HepG2 (cell line): Measurements from ENCODE around the gene RMI2. TPM values are rescaled to one million over a fixed set of nuclear protein-coding genes. Genes with fewer than 3 reads are reported as not detected.

Experiments used
- ARID4A ChIP-seq: sonication (generic); formaldehyde crosslinking; IDR thresholded peaks from 2 replicates; pipeline ENCODE4 v1.5.0; 2020; ENCODE audit warnings: mild to moderate bottlenecking, missing genetic modification reagents, borderline replicate concordance
- CENPX ChIP-seq: sonication (generic); formaldehyde crosslinking; IDR thresholded peaks from 2 replicates; pipeline ENCODE4 v1.9.0; 2021; ENCODE audit warnings: mild to moderate bottlenecking, missing genetic modification reagents, moderate library complexity
- CERS6 ChIP-seq: sonication (generic); formaldehyde crosslinking; IDR thresholded peaks from 2 replicates; pipeline ENCODE4 v1.5.0; 2020; ENCODE audit warnings: missing genetic modification reagents
- ETV5 ChIP-seq: IDR thresholded peaks from 2 replicates; pipeline ENCODE4 v1.6.1; 2018; ENCODE audit warnings: missing biosample characterization, missing genetic modification reagents, inconsistent platforms, borderline replicate concordance
- GTF3A ChIP-seq: sonication (generic); formaldehyde crosslinking; conservative IDR thresholded peaks from 2 replicates; pipeline ENCODE4 v1.4.0; 2020; ENCODE audit warnings: mild to moderate bottlenecking, missing genetic modification reagents
- KAT7 ChIP-seq: IDR thresholded peaks from 2 replicates; pipeline ENCODE4 v1.6.1; 2018; ENCODE audit warnings: borderline replicate concordance, missing compliant biosample characterization
- RXRA ChIP-seq: sonication (generic); formaldehyde crosslinking; IDR thresholded peaks from 2 replicates; pipeline ENCODE4 v1.5.1; 2020; ENCODE audit warnings: missing genetic modification reagents
- THAP8 ChIP-seq: sonication (generic); formaldehyde crosslinking; IDR thresholded peaks from 2 replicates; pipeline ENCODE4 v1.5.1; 2020; ENCODE audit warnings: missing genetic modification reagents, mild to moderate bottlenecking, borderline replicate concordance
- THRA ChIP-seq: sonication (generic); formaldehyde crosslinking; IDR thresholded peaks from 2 replicates; pipeline ENCODE4 v1.4.0; 2020; ENCODE audit warnings: missing genetic modification reagents, borderline replicate concordance
- ZNF20 ChIP-seq: sonication (generic); formaldehyde crosslinking; IDR thresholded peaks from 2 replicates; pipeline ENCODE4 v1.4.0; 2020; ENCODE audit warnings: mild to moderate bottlenecking, moderate library complexity, missing genetic modification reagents
- ZNF503 ChIP-seq: sonication (generic); formaldehyde crosslinking; IDR thresholded peaks from 2 replicates; pipeline ENCODE4 v1.4.0; 2020; ENCODE audit warnings: missing genetic modification reagents
- polyA plus RNA-seq, 8 experiments: library from polyadenylated mRNA; depleted of rRNA in 3 of 8; stranded (reverse) in 7 of 8; unstranded in 1 of 8; fragments of >200 nt; fragmentation: Illumina TruSeq in 4 of 8; extraction: Trizol in 4 of 8; gene quantifications; 2 replicates each; pipeline versions ENCODE4 v1.2.1 to v1.2.3, GENCODE V29; 2011 to 2016; ENCODE audit warnings: low read depth in 4 of 8, missing spikeins in 1 of 8, mixed read lengths in 1 of 8; ENCODE audit not compliant: insufficient read depth in 1 of 8
- total RNA-seq, 5 experiments: library from RNA; depleted of rRNA; stranded (reverse); fragments of >200 nt; fragmentation: Illumina TruSeq; extraction: Trizol; gene quantifications; 2 replicates each; pipeline ENCODE4 v1.2.3, GENCODE V29; 2016; ENCODE audit warnings: low read depth in 1 of 5
- TF ChIP-seq, protein P1 (sequence below): sonication (generic); formaldehyde crosslinking; IDR thresholded peaks from 2 replicates; pipeline ENCODE4 v1.8.0; 2022; ENCODE audit warnings: missing genetic modification reagents, mild to moderate bottlenecking, inconsistent platforms, borderline replicate concordance
- TF ChIP-seq, protein P2 (sequence below): sonication (generic); formaldehyde crosslinking; IDR thresholded peaks from 2 replicates; pipeline ENCODE4 v1.4.0; 2020; ENCODE audit warnings: mild to moderate bottlenecking, missing genetic modification reagents

The RMI2 gene
- total and polyA plus RNA-seq, 2 of the 13 experiments (the other 11 are each of a cell fraction or from before 2014, with no cell fraction given) = 24.5 to 55.7 TPM

DNA sequence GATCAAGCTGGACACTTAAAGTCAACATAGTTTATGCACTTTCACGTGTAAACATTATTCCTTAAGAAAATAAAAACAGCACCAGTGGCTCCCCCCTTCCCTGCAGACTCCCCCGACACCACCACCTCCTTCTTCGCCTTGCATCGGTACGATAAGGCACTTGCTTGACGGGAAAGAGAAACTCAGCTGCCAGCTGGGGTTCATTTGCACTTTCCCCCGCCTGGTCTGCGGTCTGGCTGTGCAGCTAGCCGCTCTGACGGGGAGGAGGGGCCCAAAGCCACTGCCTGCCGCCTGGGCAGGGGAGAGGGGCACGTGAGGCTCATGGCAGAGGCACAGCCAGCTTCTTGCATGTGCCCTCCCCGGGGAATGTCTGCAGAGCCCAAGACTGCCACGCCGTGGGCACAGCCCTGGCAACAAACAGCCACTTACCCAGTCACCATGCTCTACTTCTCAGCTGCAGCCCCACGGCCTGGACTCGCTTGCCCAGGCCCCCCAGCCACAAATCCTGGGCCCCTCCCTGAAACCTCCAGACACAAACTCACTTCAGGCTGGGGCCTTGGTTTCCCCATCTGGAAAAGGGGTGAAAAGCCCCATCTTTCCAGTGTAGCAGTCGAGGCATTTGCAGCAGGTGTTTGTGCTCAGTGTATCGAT, 47.6 kb upstream of the RMI2 start (continued):
- TF ChIP-seq, protein P1, sequence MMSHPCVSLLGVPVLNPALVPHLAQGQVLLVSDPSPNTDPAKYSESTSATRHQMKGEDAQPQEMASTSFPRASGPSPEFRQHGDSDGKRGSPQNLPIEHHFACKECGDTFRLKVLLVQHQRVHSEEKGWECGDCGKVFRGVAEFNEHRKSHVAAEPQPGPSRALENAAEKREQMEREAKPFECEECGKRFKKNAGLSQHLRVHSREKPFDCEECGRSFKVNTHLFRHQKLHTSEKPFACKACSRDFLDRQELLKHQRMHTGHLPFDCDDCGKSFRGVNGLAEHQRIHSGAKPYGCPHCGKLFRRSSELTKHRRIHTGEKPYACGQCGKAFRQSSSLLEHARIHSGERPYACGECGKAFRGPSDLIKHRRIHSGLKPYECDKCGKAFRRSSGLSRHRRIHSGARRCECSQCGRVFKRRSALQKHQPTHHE = peak; percentile 61; the same call in 1 of the 2 replicates
- TF ChIP-seq ZNF20 (CRISPR knock-in tag) = no peak; the same call in 1 of the 2 replicates
- no peak for TF ChIP-seq CERS6 (CRISPR knock-in tag)
- no peak for TF ChIP-seq GTF3A (CRISPR knock-in tag)
- TF ChIP-seq KAT7 = peak; percentile 85
- TF ChIP-seq ETV5 (CRISPR knock-in tag) = peak; percentile 58
- peak; percentile 73 for TF ChIP-seq RXRA (CRISPR knock-in tag)
- TF ChIP-seq THRA (CRISPR knock-in tag) = peak; percentile 60
- TF ChIP-seq ZNF503 (CRISPR knock-in tag) = peak; percentile 66; the same call in 1 of the 2 replicates
- no peak for TF ChIP-seq THAP8
- TF ChIP-seq ARID4A = peak; percentile 59
- TF ChIP-seq, protein P2, sequence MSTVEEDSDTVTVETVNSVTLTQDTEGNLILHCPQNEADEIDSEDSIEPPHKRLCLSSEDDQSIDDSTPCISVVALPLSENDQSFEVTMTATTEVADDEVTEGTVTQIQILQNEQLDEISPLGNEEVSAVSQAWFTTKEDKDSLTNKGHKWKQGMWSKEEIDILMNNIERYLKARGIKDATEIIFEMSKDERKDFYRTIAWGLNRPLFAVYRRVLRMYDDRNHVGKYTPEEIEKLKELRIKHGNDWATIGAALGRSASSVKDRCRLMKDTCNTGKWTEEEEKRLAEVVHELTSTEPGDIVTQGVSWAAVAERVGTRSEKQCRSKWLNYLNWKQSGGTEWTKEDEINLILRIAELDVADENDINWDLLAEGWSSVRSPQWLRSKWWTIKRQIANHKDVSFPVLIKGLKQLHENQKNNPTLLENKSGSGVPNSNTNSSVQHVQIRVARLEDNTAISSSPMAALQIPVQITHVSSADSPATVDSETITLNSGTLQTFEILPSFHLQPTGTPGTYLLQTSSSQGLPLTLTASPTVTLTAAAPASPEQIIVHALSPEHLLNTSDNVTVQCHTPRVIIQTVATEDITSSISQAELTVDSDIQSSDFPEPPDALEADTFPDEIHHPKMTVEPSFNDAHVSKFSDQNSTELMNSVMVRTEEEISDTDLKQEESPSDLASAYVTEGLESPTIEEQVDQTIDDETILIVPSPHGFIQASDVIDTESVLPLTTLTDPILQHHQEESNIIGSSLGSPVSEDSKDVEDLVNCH (CRISPR knock-in tag) = no peak
- no peak for TF ChIP-seq CENPX (CRISPR knock-in tag)
